ENCODE results near the gene ZSCAN31. TPM values are rescaled to one million over a fixed set of nuclear protein-coding genes. Genes with fewer than 3 reads are reported as not detected.

The ZSCAN31 gene
- polyA plus RNA-seq, 1 donor from 2014 or later, result 0.56 TPM

Other genes starting within 250 kb of the ZSCAN31 start
- gene ZSCAN16, start 211.5 kb downstream of the ZSCAN31 start, polyA plus RNA-seq, result 14.3 TPM
- 0.85 TPM for gene ZKSCAN8, start 194.3 kb downstream of the ZSCAN31 start, polyA plus RNA-seq
- gene ZSCAN9, start 110.9 kb downstream of the ZSCAN31 start, polyA plus RNA-seq, result 10.9 TPM
- 3.4 TPM for gene ZKSCAN4, start 83.9 kb downstream of the ZSCAN31 start, polyA plus RNA-seq
- 0.18 TPM for gene NKAPL, start 76.9 kb downstream of the ZSCAN31 start, polyA plus RNA-seq
- 21.6 TPM for gene ZSCAN26, start 69.0 kb downstream of the ZSCAN31 start, polyA plus RNA-seq
- gene PGBD1, start 54.6 kb downstream of the ZSCAN31 start, polyA plus RNA-seq, result 0.64 TPM
- gene ZKSCAN3, start 13.8 kb upstream of the ZSCAN31 start, polyA plus RNA-seq, result 1.9 TPM
- 5.4 TPM for gene ZSCAN12, start 63.6 kb upstream of the ZSCAN31 start, polyA plus RNA-seq
- gene ZSCAN23, start 107.3 kb upstream of the ZSCAN31 start, polyA plus RNA-seq, result 0.14 TPM
- not detected for gene GPX6, start 179.6 kb upstream of the ZSCAN31 start, polyA plus RNA-seq
- not detected for gene GPX5, start 189.7 kb upstream of the ZSCAN31 start, polyA plus RNA-seq

Data from IgD-negative memory B cell (primary cell).